ENCODE data around the gene PDE4B.

The PDE4B gene

DNA sequence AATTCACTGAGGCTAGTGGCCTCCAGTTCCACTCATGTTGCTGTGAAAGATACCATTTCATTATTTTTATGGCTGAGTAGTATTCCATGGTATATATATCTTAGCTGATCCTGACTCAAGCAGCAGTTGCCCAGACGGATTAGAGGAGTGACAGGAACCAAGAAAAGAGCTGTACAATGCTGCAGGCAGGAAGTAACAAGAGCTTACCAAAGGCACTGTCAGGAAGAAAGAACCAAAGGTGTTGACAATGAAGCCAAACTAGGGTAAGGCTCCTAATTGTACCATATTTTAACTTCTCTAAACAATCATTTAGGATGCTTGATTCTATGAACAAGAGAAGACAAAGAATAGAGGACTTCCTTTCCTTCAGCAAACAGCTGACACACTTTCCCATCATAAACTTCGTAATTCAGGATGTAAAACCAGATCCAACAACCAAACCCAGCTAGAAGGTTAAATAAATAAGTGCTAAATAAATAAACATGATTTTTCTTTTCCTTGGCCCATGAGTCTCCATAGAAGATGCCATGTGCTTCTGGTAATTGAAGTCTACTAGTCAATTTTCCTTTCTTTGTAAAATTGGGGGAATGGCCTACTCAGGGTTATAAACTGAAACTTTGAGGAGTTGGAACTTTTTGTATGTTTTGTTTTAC is 493.0 kb downstream of the PDE4B start:
- DNase-seq (ENCODE audit: low read depth): no peak

DNA sequence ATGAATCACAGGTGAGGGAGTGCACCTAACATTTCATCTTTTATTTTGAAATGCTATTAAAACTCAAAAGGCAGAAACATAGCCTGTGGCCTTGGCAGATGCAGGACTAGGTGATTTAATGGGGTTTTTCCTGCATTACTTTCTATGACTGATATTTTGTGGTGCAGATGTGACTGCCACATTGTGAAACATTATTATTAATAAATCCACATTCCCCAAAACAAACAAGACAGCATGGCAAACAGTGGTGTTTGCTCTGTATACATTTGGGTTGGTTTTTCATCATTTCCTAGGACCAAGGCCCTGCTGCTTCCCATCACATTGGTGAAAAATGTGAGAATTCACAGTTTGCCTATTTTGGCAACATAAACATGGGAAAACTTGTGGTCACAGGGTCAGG is 493.6 kb downstream of the PDE4B start:
- no peak for DNase-seq (ENCODE audit: low read depth)

DNA sequence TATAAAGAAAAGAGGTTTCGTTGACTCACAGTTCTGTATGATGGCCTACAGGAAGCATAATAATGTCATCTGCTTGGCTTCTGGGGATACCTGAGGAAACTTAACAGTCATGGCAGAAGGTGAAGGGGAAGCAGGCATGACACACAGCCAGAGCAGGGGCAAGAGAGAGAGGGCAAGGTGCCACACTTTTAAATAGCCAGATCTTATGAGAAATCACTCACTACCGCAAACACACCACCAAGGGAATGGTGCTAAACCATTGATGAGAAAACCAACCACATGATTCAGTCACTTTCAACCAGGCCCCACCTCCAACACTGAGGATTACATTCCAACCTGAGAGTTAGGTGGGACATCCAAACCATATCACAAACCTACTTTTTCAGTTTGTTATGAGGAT is 495.4 kb downstream of the PDE4B start:
- DNase-seq (ENCODE audit: low read depth): no peak

DNA sequence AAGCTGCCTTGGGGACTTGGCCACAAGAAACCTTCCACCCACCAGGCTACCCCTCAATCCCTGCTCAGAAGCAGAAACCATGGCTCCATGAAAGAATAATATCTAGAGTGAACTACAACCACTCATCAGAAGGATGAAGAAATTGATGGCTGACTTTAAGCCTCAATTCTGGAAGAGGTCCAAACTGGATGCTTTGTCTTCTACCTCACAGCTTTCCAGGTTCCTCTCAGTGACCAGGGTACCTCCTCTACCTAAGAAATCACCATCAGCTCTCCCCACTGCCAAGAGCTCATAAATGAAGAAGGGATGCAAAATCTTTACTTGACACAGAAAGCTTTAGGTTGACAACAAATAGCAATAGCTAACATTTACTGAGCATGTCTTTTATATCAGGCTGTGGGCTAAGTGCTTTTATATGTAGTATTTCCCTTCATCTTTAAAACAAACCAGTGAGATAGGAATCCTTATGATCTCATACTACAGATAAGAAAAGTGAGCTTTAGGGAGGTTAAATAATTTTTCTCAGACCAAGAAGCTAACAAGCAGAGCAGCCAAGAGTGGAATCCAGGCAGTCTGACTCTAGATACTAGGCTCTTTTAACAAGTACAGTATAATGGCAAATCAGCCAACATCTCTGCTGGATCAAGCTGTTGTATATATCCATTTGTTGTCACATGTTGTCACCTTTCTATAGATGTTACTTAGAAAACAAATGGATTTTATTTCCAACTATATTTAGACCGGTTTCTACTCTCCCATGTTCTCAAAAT is 498.3 kb downstream of the PDE4B start:
- DNase-seq (ENCODE audit: low read depth): no peak

DNA sequence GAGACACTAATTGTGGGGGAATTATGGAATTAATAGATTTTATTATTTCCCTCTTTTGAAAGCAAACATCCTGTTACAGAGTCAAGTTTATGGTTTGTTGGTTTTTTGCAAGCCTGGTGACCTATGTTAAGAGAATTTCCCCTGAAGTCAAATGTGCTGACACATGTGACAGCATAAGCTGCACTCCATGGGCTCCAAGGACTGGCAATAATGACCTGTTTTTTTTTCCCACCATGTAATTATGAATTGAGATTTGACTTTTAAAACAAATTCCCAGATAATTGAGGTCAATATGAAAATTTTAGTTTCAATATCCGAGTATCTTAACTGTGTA is 498.8 kb downstream of the PDE4B start:
- peak; percentile 75 for DNase-seq (ENCODE audit: low read depth)

DNA sequence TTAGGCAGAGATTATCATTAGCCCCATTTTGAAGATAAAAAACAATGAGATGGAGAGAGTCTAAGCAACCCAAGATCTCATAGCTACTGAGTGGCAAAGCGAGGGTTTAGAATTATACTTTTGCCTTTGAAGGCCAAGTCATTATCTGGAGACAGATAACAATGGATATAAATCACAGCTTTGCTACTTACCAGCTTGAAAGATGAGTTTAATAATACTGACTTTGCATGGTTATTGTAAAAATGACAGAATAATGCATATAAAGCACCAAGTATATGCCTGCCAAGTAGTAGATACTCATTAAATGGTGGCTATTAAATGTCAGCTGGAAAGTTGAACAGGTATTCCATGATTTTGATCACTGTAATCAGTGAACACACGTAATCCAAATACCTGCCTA is 499.6 kb downstream of the PDE4B start:
- no peak for DNase-seq (ENCODE audit: low read depth)

DNA sequence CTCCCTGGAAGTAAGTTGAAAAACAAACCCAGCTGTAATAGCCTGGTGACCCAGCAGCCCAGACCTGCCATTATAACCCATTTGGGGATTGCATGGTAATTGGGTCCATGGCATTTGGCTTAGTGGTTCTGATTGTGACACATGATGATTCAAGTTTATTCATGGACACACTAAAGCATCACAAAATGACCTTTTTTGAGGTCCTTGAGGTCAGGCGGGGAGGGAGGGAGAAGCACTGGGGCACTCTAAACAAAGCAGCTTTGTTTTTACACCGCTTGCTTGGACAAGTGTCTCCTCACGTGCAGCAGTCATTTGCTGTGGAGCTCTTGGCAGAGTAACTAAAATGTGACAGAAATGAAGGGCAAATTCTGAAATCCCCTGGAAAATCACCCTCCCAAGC is 500.2 kb downstream of the PDE4B start:
- no peak for DNase-seq (ENCODE audit: low read depth)

DNA sequence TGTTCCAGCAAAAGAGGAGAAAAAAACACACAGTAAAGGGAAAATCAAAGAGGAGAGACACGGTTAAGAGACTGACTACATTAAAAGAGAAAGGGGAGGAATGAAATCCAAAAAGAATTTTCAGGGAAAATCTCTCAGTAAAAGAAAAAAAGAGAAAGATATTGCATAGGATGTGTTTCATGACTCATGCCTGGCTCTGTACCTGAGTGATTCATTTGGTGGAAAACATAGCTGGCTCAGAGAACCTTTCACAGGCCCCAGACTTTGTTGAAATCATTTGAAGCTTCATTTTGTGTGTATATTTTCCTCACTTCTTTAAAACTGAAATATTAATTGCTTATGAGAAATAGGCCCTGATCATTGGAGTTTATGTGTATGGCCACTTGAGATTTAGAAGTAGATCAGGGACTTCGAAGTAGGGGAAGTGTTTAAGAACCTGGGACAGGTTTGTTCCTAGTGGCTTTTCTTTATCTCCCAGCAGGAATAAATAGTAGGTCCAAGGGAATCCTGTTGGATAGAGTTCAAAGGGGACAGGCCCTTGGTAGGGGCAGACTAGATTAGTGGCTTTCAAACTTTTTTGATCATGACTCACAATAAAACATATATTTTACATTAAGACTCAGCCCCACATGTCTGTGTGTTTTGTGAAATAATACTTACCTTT is 502.1 kb downstream of the PDE4B start:
- DNase-seq (ENCODE audit: low read depth): peak; percentile 81

DNA sequence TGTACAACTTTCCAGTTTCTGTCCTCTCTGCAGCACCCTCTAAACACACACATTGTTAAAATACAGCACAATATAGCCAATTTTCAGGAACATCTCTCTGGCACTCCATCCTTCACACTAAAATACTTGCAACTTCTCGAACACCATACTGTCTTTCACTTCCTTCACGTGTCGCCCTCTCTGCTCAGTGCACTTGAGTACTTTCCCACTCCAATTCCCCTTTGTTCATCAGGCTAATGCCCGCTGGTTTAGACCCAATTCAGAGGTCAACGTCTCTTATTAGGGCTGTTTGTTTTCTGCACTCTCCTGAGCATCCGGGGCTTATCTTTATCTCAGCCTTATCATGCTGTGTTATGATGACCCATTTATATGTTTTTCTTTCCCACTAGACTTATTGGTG is 503.1 kb downstream of the PDE4B start:
- no peak for DNase-seq (ENCODE audit: low read depth)

DNA sequence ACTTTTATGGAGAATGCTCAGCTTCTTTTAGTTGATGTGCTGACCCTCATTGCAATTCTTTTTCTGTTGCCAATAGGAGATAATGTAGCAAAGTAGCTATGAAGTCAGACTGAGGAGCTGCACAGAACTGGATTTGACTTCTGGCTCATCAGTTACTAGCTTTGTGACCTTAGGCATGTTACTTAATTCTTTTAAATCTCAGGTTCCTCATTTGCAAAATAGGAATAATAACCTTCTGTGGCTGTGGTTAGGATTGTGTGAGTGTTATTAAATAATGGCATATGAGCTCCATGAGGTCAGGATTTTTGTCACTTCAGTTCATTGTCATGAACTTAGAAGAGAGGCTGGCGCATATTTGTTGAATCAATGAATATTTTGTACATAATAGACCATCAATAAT is 503.7 kb downstream of the PDE4B start:
- no peak for DNase-seq (ENCODE audit: low read depth)

DNA sequence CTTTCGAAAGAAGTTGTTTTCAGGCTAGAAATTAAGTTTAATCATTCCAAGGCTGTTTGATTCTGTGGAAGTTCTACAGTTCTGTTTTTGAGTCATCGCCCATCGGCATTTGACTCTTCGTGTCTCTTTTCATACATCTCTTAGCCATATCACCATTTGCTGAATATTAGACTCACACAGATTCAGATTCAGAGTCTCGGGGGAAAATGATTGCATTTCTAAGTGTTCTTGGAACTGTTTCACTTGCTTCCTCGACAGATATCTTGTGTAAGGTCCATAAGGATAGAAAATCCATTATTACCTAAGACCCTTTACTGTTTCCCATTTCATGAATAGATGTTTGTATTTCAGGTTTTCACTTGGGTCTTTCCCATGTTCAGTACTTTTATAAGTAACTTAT is 504.3 kb downstream of the PDE4B start:
- no peak for DNase-seq (ENCODE audit: low read depth)

DNA sequence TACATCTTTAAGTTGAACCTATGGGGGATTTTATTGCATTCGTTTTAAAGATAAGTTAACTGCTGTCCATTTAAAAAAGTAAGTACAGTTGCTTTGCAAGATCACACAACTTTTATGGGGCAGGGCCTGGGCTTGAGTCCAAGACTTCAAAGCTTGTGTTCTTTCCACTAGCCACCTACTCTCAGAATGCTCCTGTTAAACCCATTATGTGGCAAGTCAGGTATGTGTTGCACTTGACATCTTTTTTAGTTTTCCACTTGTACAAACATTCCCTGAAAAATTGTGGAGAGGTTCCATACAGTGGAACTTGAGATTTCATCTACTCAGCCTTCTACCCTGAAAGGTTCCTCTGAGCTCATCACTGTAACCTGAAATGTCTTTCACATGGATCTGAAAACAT is 505.8 kb downstream of the PDE4B start:
- no peak for DNase-seq (ENCODE audit: low read depth)

DNA sequence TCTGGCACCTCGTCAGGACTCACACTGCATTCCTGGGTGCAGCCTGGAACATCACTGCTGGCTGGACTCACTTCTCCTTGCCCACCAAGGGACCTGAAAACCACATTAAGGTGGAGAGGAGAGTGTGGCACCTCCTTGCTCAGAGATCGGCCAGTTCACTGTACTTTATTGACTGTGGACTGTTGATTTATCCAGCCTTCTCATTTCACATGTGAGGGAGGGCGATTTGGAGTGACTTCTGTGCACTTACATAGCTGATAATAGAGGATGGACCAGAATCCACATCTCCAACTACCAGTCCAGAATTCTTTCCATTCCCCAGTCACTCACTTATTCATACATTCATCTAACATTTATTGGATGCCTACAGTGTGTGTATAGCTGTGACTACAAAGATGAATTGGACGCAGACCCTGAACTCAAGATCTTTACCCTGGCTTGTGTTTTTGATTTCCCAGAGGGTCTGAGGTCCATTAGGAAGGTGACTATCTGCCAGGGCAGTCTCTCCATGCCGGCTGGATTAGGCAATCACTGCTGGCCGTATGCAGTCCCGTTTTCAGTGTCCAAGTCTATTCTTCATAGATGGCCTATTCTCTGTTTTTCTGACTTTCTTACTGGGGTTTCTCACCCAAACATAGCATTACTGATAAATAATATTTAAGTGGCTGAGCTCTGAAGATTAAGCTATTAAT is 507.7 kb downstream of the PDE4B start:
- no peak for DNase-seq (ENCODE audit: low read depth)

DNA sequence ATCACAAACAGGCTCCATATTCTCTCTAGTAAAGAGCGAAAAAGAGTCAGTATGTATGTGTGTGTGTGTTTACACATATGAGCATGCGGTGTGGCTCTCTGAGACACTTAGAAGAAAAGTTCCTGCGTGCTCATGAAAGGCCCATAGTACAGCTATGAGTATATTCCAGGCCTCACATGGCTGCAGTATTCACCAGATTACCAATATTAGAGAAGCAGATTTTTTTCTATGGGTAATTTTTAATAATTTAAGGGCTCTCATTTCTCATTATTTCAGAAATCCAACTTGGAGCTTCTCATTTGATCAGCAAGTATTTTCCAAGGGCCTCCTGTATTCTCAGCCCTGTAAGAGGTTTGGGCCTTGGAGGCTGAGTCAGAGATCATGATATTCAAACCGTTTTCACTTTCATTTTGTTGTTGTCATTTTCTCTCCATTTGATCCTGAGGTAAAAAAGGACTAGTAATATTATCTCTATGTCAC is 508.3 kb downstream of the PDE4B start:
- DNase-seq (ENCODE audit: low read depth): peak; percentile 75

DNA sequence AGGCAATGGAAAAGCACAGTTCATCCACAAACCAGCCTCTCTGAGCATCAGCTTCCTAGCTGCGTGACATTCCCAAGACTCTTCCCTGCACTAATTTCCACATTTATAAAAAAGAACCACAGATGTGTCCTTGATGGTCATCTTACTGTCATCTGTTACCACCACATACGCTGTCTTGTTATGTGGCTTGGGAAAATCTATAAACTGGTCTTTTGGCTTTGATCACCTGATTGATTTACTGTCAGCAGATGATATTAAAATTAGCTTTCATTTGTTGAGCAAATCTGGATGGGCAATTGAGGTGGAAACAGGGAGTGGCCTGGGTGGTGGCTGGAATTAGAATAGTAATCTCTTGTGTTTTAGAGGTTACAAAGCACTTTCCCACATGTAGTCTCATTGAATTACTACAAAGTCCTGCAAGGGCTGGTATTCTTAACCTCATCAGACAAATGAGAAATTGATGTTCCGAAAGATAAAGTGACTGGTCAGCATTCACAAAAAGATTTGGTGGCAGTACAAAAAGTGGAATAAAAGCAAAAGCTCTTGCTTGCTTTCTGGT is 509.6 kb downstream of the PDE4B start:
- DNase-seq (ENCODE audit: low read depth): no peak

DNA sequence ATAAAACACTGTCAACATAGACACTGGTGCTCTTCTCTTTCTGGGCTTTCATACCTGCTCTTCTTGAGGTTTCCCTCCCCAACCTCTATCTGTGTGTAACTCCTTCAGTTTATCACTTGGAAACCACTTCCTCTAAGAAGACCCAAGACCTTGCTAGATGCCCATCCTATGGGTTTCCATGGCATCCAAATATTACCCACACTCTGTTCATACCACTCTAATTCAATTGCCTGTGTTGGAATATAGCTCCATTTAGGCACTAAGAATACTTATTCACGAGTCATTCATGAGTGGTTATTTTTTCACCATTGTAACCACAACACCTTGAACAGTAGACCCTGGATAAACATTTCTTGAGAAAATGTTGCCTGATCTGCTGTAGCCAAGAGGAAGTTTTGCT is 510.1 kb downstream of the PDE4B start:
- DNase-seq (ENCODE audit: low read depth): peak; percentile 36

DNA sequence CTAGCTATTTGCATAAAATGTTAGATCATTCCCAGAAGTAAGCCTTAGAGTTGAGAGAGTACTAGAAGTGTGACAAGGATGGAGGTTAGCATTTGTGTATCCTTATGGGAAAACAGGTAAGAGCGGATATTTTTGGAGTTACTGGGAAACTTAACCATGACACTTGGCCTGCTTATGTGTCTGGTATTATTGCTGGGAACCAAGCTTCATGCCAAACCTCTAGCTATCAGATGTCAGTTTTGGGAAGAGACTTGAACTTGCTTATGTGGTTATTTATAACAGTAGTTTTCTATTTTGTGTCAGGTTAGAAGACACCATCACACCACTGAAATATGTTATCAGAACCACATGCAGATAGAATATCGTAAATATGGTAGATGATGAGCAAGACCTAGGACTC is 511.0 kb downstream of the PDE4B start:
- DNase-seq (ENCODE audit: low read depth): no peak

DNA sequence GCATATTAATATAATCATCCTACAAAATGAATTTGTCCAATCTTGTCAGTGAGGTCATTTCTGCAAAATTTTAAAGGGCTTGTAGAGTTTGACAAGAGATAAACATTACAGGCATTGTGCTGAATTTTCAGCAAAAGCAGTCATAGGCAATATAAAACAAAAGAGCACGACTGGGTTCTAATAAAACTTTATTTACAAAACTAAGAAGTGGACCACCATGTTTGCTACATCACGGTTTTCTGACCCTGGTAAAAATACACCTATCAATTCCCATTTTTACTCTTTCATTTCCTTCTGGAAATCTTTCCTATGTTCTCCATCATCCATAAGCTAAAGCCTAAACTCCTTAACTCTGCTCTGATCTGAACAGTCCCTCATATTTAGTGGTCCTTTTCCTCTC is 511.4 kb downstream of the PDE4B start:
- DNase-seq (ENCODE audit: low read depth): no peak

DNA sequence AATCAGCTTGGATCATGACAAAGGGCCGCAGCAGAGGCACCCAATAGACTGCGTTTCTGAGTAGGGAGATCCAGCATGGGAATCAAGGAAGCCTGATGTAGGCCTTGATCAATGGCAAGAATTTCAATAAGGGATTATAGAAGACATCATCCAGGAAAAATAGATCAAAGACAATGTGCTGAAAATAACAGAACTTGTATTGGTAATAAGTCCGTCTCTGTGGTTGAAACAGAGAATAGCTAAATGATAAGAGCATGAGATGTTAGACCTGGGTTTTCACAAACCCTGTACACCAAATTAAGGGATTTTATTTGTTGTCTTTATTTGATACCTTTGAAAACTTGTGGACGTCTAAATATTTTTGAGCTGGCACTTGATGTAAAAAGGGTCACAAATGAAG is 513.2 kb downstream of the PDE4B start:
- DNase-seq (ENCODE audit: low read depth): no peak

DNA sequence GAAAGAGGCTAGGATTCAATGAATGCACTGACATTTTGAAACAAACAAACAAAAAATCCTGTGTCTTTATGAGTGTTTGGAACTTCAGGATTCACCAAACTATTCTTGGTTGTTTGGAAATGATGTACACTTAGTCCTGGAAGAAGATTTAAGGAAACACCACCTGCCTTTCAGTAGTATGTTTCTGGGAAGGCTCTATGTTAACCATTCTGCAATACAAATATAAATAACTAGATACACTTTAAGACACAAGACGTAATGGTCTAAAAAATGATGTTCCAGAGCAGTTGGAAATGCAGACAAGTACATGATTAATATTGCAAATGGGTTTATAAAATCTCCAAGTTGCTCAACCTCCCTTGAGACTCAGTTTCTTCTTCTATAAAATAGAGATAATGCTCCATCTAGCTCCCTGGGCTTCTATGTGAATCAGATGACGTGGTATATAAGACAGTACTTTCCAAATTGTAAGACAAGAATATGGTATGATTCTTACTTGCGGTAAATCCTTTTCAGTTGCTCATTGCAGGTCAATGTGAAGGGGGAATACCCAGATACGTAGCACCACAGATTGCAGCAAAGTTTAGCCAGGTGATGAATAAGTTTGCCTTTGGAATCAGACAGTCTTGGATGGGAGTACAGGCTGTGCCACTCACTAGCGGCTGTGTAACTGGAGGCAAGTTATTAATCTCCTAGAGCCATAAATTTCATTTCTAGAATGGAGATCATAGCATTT is 516.5 kb downstream of the PDE4B start:
- DNase-seq (ENCODE audit: low read depth): no peak

DNA sequence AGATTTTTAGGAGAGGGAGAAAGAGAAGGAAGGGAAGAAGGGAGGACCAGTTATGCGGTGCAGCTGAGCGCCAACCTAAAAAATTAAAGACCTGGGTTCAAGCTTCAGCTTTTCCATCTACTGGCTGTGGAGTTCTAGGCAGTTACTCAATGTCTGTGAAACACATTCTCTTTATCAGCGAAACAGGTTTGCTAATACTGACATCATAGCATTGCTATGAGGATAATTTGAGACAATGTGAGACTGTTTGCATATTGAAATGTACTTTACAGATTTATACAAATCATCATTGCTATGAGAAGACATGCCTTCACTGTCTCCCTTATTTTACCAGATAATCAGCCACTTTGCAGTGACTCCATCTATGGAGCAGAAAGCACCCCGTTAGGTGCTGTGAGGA is 518.4 kb downstream of the PDE4B start:
- DNase-seq (ENCODE audit: low read depth): peak; percentile 13

DNA sequence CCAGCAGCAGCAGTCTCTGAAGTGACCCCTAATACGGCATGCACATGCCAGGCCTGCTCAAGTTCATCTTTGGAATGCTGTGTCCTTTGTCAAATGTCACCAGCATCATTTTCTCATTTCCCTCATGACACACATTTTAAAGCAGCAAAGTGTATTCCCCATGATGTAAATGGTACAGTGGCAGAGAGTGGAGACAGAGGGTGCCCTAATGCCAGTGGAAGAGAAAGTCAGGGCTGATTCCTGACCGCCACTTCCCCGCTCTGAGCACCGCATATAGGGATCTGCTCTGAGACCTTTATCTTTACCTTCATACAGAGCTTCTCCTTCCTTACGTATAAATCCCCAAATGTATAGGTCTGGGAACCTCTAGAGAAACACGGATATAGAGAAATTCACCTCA is 518.9 kb downstream of the PDE4B start:
- no peak for DNase-seq (ENCODE audit: low read depth)

All from ELR (cell line).